Natural killer cell (primary cell): Measurements from ENCODE around the gene PLEKHG7. TPM values are rescaled to one million over a fixed set of nuclear protein-coding genes. Genes with fewer than 3 reads are reported as not detected.
"Not testable (repeated sequence)": the region's sequence is repeated elsewhere in the genome, so short reads cannot be mapped to it uniquely, and the experiment has no call there.

Experiments used
- ATAC-seq, 3 donors: fragments of 150-1000 bp in 2 of 3; fragments of 200-7000 bp in 1 of 3; cut with Tn5 transposase; 1 replicate in 1 of 3; 2 replicates in 2 of 3; pipeline ENCODE4 v1.10.0; 2021; ENCODE audit warnings: mild to moderate bottlenecking in 2 of 3, moderate library complexity in 2 of 3
- DNase-seq, 2 donors: peaks; one replicate each; pipeline versions ENCODE4 v3.0.0 to v3.0.0-alpha.2; 2013 to 2021; ENCODE audit warnings: mixed read lengths in 1 of 2
- H3K27ac ChIP-seq: one replicate; pipeline ENCODE4 v1.5.1; 2013; ENCODE audit warnings: mild to moderate bottlenecking, low read length
- H3K27me3 ChIP-seq: one replicate; pipeline ENCODE4 v1.6.1; 2013; ENCODE audit warnings: low read length; ENCODE audit not compliant: control insufficient read depth, insufficient read depth
- H3K36me3 ChIP-seq: one replicate; pipeline ENCODE4 v1.6.1; 2013; ENCODE audit warnings: low read length; ENCODE audit not compliant: control insufficient read depth, insufficient read depth
- H3K4me1 ChIP-seq: one replicate; pipeline ENCODE4 v1.6.1; 2013; ENCODE audit warnings: low read length; ENCODE audit not compliant: control insufficient read depth, insufficient read depth
- H3K4me3 ChIP-seq: one replicate; pipeline ENCODE4 v1.5.1; 2013; ENCODE audit warnings: low read length
- H3K9me3 ChIP-seq: one replicate; pipeline ENCODE4 v1.6.1; 2013; ENCODE audit warnings: low read length; ENCODE audit not compliant: control insufficient read depth, insufficient read depth
- H3K27ac Mint-ChIP-seq, 2 donors: one replicate each; pipeline ENCODE4 v1.8.0; 2022; ENCODE audit warnings: mild to moderate bottlenecking in 2 of 2, mixed read lengths in 2 of 2, moderate library complexity in 1 of 2
- H3K27me3 Mint-ChIP-seq, 2 donors: one replicate each; pipeline ENCODE4 v1.8.0; 2022; ENCODE audit warnings: low read depth in 2 of 2, mixed read lengths in 2 of 2
- H3K36me3 Mint-ChIP-seq: one replicate; pipeline ENCODE4 v1.8.0; 2022; ENCODE audit warnings: mixed read lengths
- H3K4me1 Mint-ChIP-seq, 2 donors: one replicate each; pipeline ENCODE4 v1.8.0; 2022; ENCODE audit warnings: mixed read lengths in 2 of 2
- H3K4me3 Mint-ChIP-seq: one replicate; pipeline ENCODE4 v1.8.0; 2022; ENCODE audit warnings: mild to moderate bottlenecking, moderate library complexity, mixed read lengths
- H3K9me3 Mint-ChIP-seq, 2 donors: one replicate each; pipeline ENCODE4 v1.8.0; 2022; ENCODE audit warnings: mixed read lengths in 2 of 2
- CTCF ChIP-seq: fragments of 200-600 bp; IDR thresholded peaks from one replicate; pipeline ENCODE4 v1.8.0; 2022; ENCODE audit warnings: antibody characterized with exemption
- whole genome bisulfite sequencing: methylation state at CpG from one replicate; pipeline ENCODE4 v1.1.7; 2013; ENCODE audit warnings: missing lambda C conversion rate; ENCODE audit not compliant: insufficient coverage; 5-methylcytosine and 5-hydroxymethylcytosine counted together
- intact Hi-C: fragments of 100-400 bp; cut with micrococcal nuclease; formaldehyde crosslinking; loops from one replicate; pipeline ENCODE4 v1.14.2; 2022
- total RNA-seq, 4 donors: library from RNA; stranded (reverse); fragments of 120-200 nt in 1 of 4; gene quantifications; one replicate each; pipeline versions ENCODE4 v1.2.3 to v1.2.4, GENCODE V29; 2013 to 2022

PLEKHG7 gene
- total RNA-seq, 3 donors from 2014 or later (not counting 1 experiment from before 2014, with no cell fraction given) = 0.16 to 0.63 TPM; not detected in 1

GRCh38 chr12:92668739-92669138 lies 34.0 kb upstream of the PLEKHG7 start:
- DNase-seq (no peak), ATAC-seq (no peak)
- no peaks in the 10 kb centered on the region for H3K27me3 ChIP-seq
- Mint-ChIP-seq H3K4me3 (no peak overlapping the region), H3K36me3 (no peaks in the 10 kb centered on the region), H3K27me3 (peaks cover 8 to 10% of the 10 kb centered on the region in 2 donors), H3K9me3 (peaks cover 0 to 2% of the 10 kb centered on the region in 2 donors), H3K27ac (no peak overlapping the region), H3K4me1 (no peaks in the 10 kb centered on the region)
- H3K27ac ChIP-seq = no peak overlapping the region
- intact Hi-C loops = no loop called here
- H3K4me1 ChIP-seq = no peaks in the 10 kb centered on the region
- no peak for TF ChIP-seq CTCF
- H3K4me3 ChIP-seq = no peak overlapping the region
- no peaks in the 10 kb centered on the region for H3K9me3 ChIP-seq
- no peaks in the 10 kb centered on the region for H3K36me3 ChIP-seq

GRCh38 chr12:92671524-92671923 lies 31.3 kb upstream of the PLEKHG7 start:
- DNase-seq, H3K4me3 Mint-ChIP-seq, H3K27ac ChIP-seq, intact Hi-C loops, H3K9me3 ChIP-seq, H3K4me1 Mint-ChIP-seq, ATAC-seq, H3K4me1 ChIP-seq, H3K4me3 ChIP-seq, H3K36me3 Mint-ChIP-seq, H3K27me3 ChIP-seq, H3K36me3 ChIP-seq, H3K9me3 Mint-ChIP-seq, H3K27ac Mint-ChIP-seq: not testable (repeated sequence)
- H3K27me3 Mint-ChIP-seq = peaks cover 0 to 10% of the 10 kb centered on the region in 2 donors
- WGBS = 84% methylated on average over 7 of the region's 11 CpGs

- no peak for ATAC-seq
- H3K4me1 ChIP-seq = no peaks in the 10 kb centered on the region
- Mint-ChIP-seq H3K4me3 (no peak overlapping the region), H3K9me3 (peaks cover 0 to 2% of the 10 kb centered on the region in 2 donors), H3K4me1 (peaks cover 9 to 10% of the 10 kb centered on the region in 2 donors), H3K27ac (no peak overlapping the region), H3K27me3 (peaks cover 0 to 8% of the 10 kb centered on the region in 2 donors), H3K36me3 (no peaks in the 10 kb centered on the region)
- no peaks in the 10 kb centered on the region for H3K27me3 ChIP-seq
- 78% methylated on average over 3 of the region's 3 CpGs for WGBS
- no peak for DNase-seq
- no peak overlapping the region for H3K27ac ChIP-seq
- no peak for TF ChIP-seq CTCF
- no peak overlapping the region for H3K4me3 ChIP-seq
- no peaks in the 10 kb centered on the region for H3K9me3 ChIP-seq
- no peaks in the 10 kb centered on the region for H3K36me3 ChIP-seq
- intact Hi-C loops = no loop called here
Observed at GRCh38 chr12:92673756-92674155, 29.0 kb upstream of the PLEKHG7 start.

GRCh38 chr12:92674500-92674899 lies 28.3 kb upstream of the PLEKHG7 start:
- TF ChIP-seq CTCF = no peak
- H3K27me3 Mint-ChIP-seq = peaks cover 0 to 8% of the 10 kb centered on the region in 2 donors
- peaks cover 9 to 10% of the 10 kb centered on the region in 2 donors for H3K4me1 Mint-ChIP-seq
- no peak overlapping the region for H3K27ac Mint-ChIP-seq
- Histone ChIP-seq H3K36me3 (no peaks in the 10 kb centered on the region), H3K27me3 (no peaks in the 10 kb centered on the region), H3K9me3 (no peaks in the 10 kb centered on the region), H3K4me1 (no peaks in the 10 kb centered on the region), H3K4me3 (no peak overlapping the region), H3K27ac (no peak overlapping the region)
- DNase-seq (no peak), ATAC-seq (no peak)
- WGBS = 75% methylated on average over 3 of the region's 3 CpGs
- H3K9me3 Mint-ChIP-seq = peaks cover 0 to 2% of the 10 kb centered on the region in 2 donors
- intact Hi-C loops = no loop called here
- H3K36me3 Mint-ChIP-seq = no peaks in the 10 kb centered on the region
- no peak overlapping the region for H3K4me3 Mint-ChIP-seq
